Gastrocnemius medialis (tissue), 4 donors: Measurements from ENCODE around the gene C12orf75.

Source experiments
- CTCF ChIP-seq, 5 experiments: fragments of 450-650 bp in 3 of 5; fragments of 200-600 bp in 2 of 5; sonication (generic) in 2 of 5; IDR thresholded peaks in 4 of 5; conservative IDR thresholded peaks in 1 of 5; 1 replicate in 4 of 5; 2 replicates in 1 of 5; pipeline ENCODE4 v1.5.1; 2016 to 2019; ENCODE audit warnings: antibody characterized with exemption in 5 of 5, mild to moderate bottlenecking in 3 of 5, moderate library complexity in 3 of 5
- POLR2A ChIP-seq, 2 donors: fragments of 450-650 bp; IDR thresholded peaks; one replicate each; pipeline ENCODE4 v1.6.1; 2017; ENCODE audit warnings: antibody characterized with exemption in 2 of 2, mild to moderate bottlenecking in 2 of 2, moderate library complexity in 2 of 2

DNA sequence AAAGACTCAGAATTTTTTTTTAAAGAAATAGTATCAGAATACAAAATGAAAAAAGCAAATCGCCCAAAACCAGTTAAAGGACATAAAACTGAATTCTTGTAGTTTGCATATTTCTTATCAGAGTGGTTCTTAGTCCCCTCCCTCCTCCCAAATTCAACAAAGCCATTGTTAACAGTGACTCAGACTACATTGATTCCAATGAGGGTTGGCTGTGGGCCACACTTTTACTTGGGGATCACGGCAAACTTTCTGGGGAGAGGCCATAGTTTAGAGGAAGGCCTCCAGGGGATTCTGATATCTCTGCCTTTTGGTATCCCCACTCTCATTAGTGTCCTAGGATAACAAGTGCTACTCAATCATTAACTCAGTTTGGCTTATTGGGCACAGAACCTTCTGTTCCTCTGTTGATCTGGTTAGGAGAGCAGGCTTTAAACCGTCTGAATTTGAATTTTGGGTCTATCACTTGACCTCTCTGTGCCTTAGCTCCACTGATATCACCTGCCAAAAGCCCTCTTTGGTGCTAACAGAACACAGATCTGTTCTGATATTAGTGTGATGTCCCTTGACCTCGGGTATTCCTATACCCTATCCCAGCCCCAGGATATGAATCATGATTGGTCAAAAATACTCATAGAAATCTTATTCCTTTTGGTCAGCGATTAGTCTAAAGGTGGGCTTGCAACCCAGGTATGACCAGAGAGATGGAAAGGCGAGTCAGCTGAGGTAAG lies 49.4 kb upstream of the C12orf75 start:
- no peak for TF ChIP-seq CTCF (IDR thresholded peaks at IDR 0.05 in 4 of 5, conservative IDR thresholded peaks at IDR 0.05 in 1 of 5)
- no peak for TF ChIP-seq POLR2A (IDR thresholded peaks at IDR 0.05)
